ENCODE measurements around the gene INPP5A.

GRCh38 chr10:132511121-132512051 lies 26.2 kb upstream of the INPP5A start:
- no peak for TF ChIP-seq POLR2AphosphoS5 (IDR thresholded peaks at IDR 0.05; ENCODE audit: low read depth, low read length)
- no peak for TF ChIP-seq EZH2 (IDR thresholded peaks at IDR 0.05)
- no peak for TF ChIP-seq CTCF (IDR thresholded peaks at IDR 0.05 in 2 of 3, conservative IDR thresholded peaks at IDR 0.05 in 1 of 3; ENCODE audit: borderline replicate concordance in 1 of 3, insufficient read depth in 1 of 3, low read depth in 2 of 3, low read length in 2 of 3)
- no peak for TF ChIP-seq ATF3 (IDR thresholded peaks at IDR 0.05)
- TF ChIP-seq EGR1 (IDR thresholded peaks at IDR 0.05; ENCODE audit: low read depth) = no peak
- TF ChIP-seq POLR2A (IDR thresholded peaks at IDR 0.05; ENCODE audit: borderline replicate concordance, extremely low read depth, insufficient read depth, insufficient read length) = no peak
- TF ChIP-seq, protein P1, sequence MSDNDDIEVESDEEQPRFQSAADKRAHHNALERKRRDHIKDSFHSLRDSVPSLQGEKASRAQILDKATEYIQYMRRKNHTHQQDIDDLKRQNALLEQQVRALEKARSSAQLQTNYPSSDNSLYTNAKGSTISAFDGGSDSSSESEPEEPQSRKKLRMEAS (IDR thresholded peaks at IDR 0.05) = no peak
- no peak for TF ChIP-seq SP1 (IDR thresholded peaks at IDR 0.05; ENCODE audit: low read depth)
- no peak for TF ChIP-seq EZH2phosphoT487 (IDR thresholded peaks at IDR 0.05; ENCODE audit: borderline replicate concordance)
- TF ChIP-seq, protein P2, sequence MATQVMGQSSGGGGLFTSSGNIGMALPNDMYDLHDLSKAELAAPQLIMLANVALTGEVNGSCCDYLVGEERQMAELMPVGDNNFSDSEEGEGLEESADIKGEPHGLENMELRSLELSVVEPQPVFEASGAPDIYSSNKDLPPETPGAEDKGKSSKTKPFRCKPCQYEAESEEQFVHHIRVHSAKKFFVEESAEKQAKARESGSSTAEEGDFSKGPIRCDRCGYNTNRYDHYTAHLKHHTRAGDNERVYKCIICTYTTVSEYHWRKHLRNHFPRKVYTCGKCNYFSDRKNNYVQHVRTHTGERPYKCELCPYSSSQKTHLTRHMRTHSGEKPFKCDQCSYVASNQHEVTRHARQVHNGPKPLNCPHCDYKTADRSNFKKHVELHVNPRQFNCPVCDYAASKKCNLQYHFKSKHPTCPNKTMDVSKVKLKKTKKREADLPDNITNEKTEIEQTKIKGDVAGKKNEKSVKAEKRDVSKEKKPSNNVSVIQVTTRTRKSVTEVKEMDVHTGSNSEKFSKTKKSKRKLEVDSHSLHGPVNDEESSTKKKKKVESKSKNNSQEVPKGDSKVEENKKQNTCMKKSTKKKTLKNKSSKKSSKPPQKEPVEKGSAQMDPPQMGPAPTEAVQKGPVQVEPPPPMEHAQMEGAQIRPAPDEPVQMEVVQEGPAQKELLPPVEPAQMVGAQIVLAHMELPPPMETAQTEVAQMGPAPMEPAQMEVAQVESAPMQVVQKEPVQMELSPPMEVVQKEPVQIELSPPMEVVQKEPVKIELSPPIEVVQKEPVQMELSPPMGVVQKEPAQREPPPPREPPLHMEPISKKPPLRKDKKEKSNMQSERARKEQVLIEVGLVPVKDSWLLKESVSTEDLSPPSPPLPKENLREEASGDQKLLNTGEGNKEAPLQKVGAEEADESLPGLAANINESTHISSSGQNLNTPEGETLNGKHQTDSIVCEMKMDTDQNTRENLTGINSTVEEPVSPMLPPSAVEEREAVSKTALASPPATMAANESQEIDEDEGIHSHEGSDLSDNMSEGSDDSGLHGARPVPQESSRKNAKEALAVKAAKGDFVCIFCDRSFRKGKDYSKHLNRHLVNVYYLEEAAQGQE (IDR thresholded peaks at IDR 0.05; ENCODE audit: low read depth) = no peak
